B cell (primary cell): ENCODE data around the gene SOWAHC. TPM values are rescaled to one million over a fixed set of nuclear protein-coding genes. Genes with fewer than 3 reads are reported as not detected.

Source experiments
- ATAC-seq: fragments of 200-7000 bp; cut with Tn5 transposase; one replicate; pipeline ENCODE4 v1.10.0; 2021; ENCODE audit warnings: low read depth, mild to moderate bottlenecking, moderate number of reproducible peaks, moderate library complexity
- CTCF ChIA-PET: fragments of 350-600 bp; sonication (Branson Sonifier 250); formaldehyde crosslinking; loops from one replicate; lab custom pipeline; 2021; ENCODE audit warnings: antibody characterized with exemption, inconsistent platforms; lab: Charles Lee
- POLR2A ChIA-PET: fragments of 350-600 bp; sonication (Branson Sonifier 250); formaldehyde crosslinking; loops from one replicate; lab custom pipeline; 2021; ENCODE audit warnings: antibody characterized with exemption; lab: Charles Lee
- DNase-seq: peaks from one replicate; pipeline ENCODE4 v3.0.0; 2013
- H2AFZ ChIP-seq: 2 replicates; pipeline ENCODE4 v1.6.1; 2012; ENCODE audit warnings: mild to moderate bottlenecking, low read depth, low read length; ENCODE audit not compliant: insufficient read depth, poor library complexity, severe bottlenecking
- H3K27ac ChIP-seq, 2 donors: 1 replicate in 1 of 2; 2 replicates in 1 of 2; pipeline ENCODE4 v1.5.1; 2012 to 2013; ENCODE audit warnings: low read length in 2 of 2, mild to moderate bottlenecking in 2 of 2, moderate library complexity in 1 of 2
- H3K27me3 ChIP-seq, 4 experiments: fragments of 200-600 bp in 1 of 4; sonication (generic) in 1 of 4; replicated peaks in 1 of 4; 1 replicate in 2 of 4; 2 replicates in 2 of 4; pipeline versions ENCODE4 v1.6.1 to v1.7.0; 2013 to 2016; ENCODE audit warnings: low read length in 3 of 4, mild to moderate bottlenecking in 2 of 4, mixed read lengths in 1 of 4, moderate library complexity in 1 of 4; ENCODE audit not compliant: insufficient read depth in 4 of 4, control insufficient read depth in 3 of 4; ENCODE audit errors: control extremely low read depth in 1 of 4
- H3K36me3 ChIP-seq, 2 experiments: replicated peaks in 1 of 2; 1 replicate in 1 of 2; 2 replicates in 1 of 2; pipeline versions ENCODE4 v1.6.1 to v1.7.1; 2013; ENCODE audit warnings: low read length in 1 of 2; ENCODE audit not compliant: insufficient read depth in 2 of 2, control insufficient read depth in 1 of 2; ENCODE audit errors: control extremely low read depth in 1 of 2, extremely low read depth in 1 of 2
- H3K4me1 ChIP-seq, 2 donors: fragments of 200-600 bp in 1 of 2; sonication (generic) in 1 of 2; 1 replicate in 1 of 2; 2 replicates in 1 of 2; pipeline versions ENCODE4 v1.5.1 to v1.6.1; 2013 to 2017; ENCODE audit warnings: low read length in 2 of 2; ENCODE audit not compliant: control insufficient read depth in 2 of 2, insufficient read depth in 2 of 2
- H3K4me2 ChIP-seq: replicated peaks from 2 replicates; pipeline ENCODE3; 2012; ENCODE audit warnings: mild to moderate bottlenecking, low read depth, low read length; ENCODE audit not compliant: poor library complexity, severe bottlenecking
- H3K4me3 ChIP-seq, 5 experiments: fragments of 200-600 bp in 1 of 5; sonication (generic) in 1 of 5; 1 replicate in 3 of 5; 2 replicates in 2 of 5; pipeline versions ENCODE4 v1.5.1 to v1.7.0; 2011 to 2016; ENCODE audit warnings: low read length in 4 of 5, mild to moderate bottlenecking in 4 of 5, low read depth in 2 of 5, control low read depth in 1 of 5, moderate library complexity in 1 of 5; ENCODE audit not compliant: insufficient read depth in 1 of 5; ENCODE audit errors: control extremely low read depth in 1 of 5, extremely low read depth in 1 of 5
- H3K79me2 ChIP-seq: fragments of 200-600 bp; sonication (generic); one replicate; pipeline ENCODE4 v1.6.0; 2016; ENCODE audit warnings: low read length; ENCODE audit not compliant: control insufficient read depth, insufficient read depth
- H3K9ac ChIP-seq: fragments of 200-600 bp; sonication (generic); 2 replicates; pipeline ENCODE4 v1.6.1; 2017; ENCODE audit warnings: mild to moderate bottlenecking, low read length, moderate library complexity
- H3K9me3 ChIP-seq, 3 donors: one replicate each; pipeline versions ENCODE4 v1.6.1 to v1.7.1; 2013; ENCODE audit warnings: low read length in 2 of 3; ENCODE audit not compliant: control insufficient read depth in 2 of 3, insufficient read depth in 1 of 3; ENCODE audit errors: control extremely low read depth in 1 of 3
- H4K20me1 ChIP-seq: 2 replicates; pipeline ENCODE4 v1.6.0; 2012; ENCODE audit warnings: mild to moderate bottlenecking, low read length; ENCODE audit not compliant: insufficient read depth, control insufficient read depth, poor library complexity, severe bottlenecking
- H3K27ac Mint-ChIP-seq: one replicate; pipeline ENCODE4 v1.8.0; 2021; ENCODE audit warnings: mixed read lengths
- H3K27me3 Mint-ChIP-seq: one replicate; pipeline ENCODE4 v1.8.0; 2021; ENCODE audit warnings: mixed read lengths
- H3K4me1 Mint-ChIP-seq: one replicate; pipeline ENCODE4 v1.8.0; 2021; ENCODE audit warnings: mixed read lengths
- H3K4me3 Mint-ChIP-seq: one replicate; pipeline ENCODE4 v1.8.0; 2021; ENCODE audit warnings: mixed read lengths
- H3K9me3 Mint-ChIP-seq: one replicate; pipeline ENCODE4 v1.8.0; 2022; ENCODE audit warnings: mixed read lengths; ENCODE audit not compliant: insufficient read depth
- EZH2 ChIP-seq: IDR thresholded peaks from 2 replicates; pipeline ENCODE4 v1.6.1; 2012; ENCODE audit warnings: borderline replicate concordance, low read depth, mild to moderate bottlenecking, moderate library complexity, low read length; ENCODE audit not compliant: insufficient read depth, poor library complexity, severe bottlenecking
- WGBS: methylation state at CpG from one replicate; pipeline ENCODE4 v1.1.5; 2013; ENCODE audit warnings: missing lambda C conversion rate; ENCODE audit not compliant: insufficient coverage; 5-methylcytosine and 5-hydroxymethylcytosine counted together
- intact Hi-C: fragments of 100-400 bp; cut with micrococcal nuclease; formaldehyde crosslinking; loops from one replicate; pipeline ENCODE4 v1.10.0; 2022
- polyA plus RNA-seq: library from polyadenylated mRNA; depleted of rRNA; stranded (reverse); fragments of >200 nt; gene quantifications from 2 replicates; pipeline ENCODE4 v1.2.3, GENCODE V29; 2012
- total RNA-seq, 2 donors: library from RNA; stranded (reverse); fragments of 120-200 nt in 1 of 2; gene quantifications; 1 replicate in 1 of 2; 2 replicates in 1 of 2; pipeline versions ENCODE4 v1.2.3 to v1.2.4, GENCODE V29; 2013 to 2022
- TF ChIP-seq, protein P1 (sequence below): fragments of 200-600 bp; IDR thresholded peaks from one replicate; pipeline ENCODE4 v1.8.0; 2022; ENCODE audit warnings: antibody characterized with exemption, mild to moderate bottlenecking

Gene SOWAHC
- total and polyA plus RNA-seq, 2 donors (not counting 1 experiment from before 2014, with no cell fraction given), result 0.05 to 0.28 TPM

GRCh38 chr2:109591206-109591605 is 23.0 kb upstream of the SOWAHC start:
- POLR2A ChIA-PET, result no interaction called here
- no peak overlapping the region for H3K4me3 ChIP-seq
- TF ChIP-seq, protein P1, sequence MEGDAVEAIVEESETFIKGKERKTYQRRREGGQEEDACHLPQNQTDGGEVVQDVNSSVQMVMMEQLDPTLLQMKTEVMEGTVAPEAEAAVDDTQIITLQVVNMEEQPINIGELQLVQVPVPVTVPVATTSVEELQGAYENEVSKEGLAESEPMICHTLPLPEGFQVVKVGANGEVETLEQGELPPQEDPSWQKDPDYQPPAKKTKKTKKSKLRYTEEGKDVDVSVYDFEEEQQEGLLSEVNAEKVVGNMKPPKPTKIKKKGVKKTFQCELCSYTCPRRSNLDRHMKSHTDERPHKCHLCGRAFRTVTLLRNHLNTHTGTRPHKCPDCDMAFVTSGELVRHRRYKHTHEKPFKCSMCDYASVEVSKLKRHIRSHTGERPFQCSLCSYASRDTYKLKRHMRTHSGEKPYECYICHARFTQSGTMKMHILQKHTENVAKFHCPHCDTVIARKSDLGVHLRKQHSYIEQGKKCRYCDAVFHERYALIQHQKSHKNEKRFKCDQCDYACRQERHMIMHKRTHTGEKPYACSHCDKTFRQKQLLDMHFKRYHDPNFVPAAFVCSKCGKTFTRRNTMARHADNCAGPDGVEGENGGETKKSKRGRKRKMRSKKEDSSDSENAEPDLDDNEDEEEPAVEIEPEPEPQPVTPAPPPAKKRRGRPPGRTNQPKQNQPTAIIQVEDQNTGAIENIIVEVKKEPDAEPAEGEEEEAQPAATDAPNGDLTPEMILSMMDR, result no peak
- TF ChIP-seq EZH2, result no peak
- no peak overlapping the region for H3K4me3 Mint-ChIP-seq
- H3K4me2 ChIP-seq, result no peak overlapping the region
- no peaks in the 10 kb centered on the region for H3K27me3 ChIP-seq
- H3K4me1 Mint-ChIP-seq, result no peaks in the 10 kb centered on the region
- H3K9me3 ChIP-seq, result no peaks in the 10 kb centered on the region
- H3K27ac ChIP-seq, result no peak overlapping the region
- H3K36me3 ChIP-seq, result no peaks in the 10 kb centered on the region
- no peak overlapping the region for H3K27ac Mint-ChIP-seq
- no peak for ATAC-seq
- H3K9ac ChIP-seq, result no peak overlapping the region
- DNase-seq, result no peak
- H3K79me2 ChIP-seq, result no peaks in the 10 kb centered on the region
- peaks cover 9% of the 10 kb centered on the region for H3K27me3 Mint-ChIP-seq
- H4K20me1 ChIP-seq, result no peaks in the 10 kb centered on the region
- H2AFZ ChIP-seq, result no peak overlapping the region
- CTCF ChIA-PET, result no interaction called here
- H3K9me3 Mint-ChIP-seq, result no peaks in the 10 kb centered on the region
- H3K4me1 ChIP-seq, result no peaks in the 10 kb centered on the region
- intact Hi-C loops, result no loop called here

- Mint-ChIP-seq H3K4me3 (no peak overlapping the region), H3K27me3 (peaks cover 9% of the 10 kb centered on the region), H3K9me3 (no peaks in the 10 kb centered on the region), H3K27ac (no peak overlapping the region), H3K4me1 (no peaks in the 10 kb centered on the region)
- Histone ChIP-seq H3K9me3 (no peaks in the 10 kb centered on the region), H3K4me3 (no peak overlapping the region), H3K9ac (no peak overlapping the region), H3K36me3 (no peaks in the 10 kb centered on the region), H2AFZ (no peak overlapping the region), H4K20me1 (no peaks in the 10 kb centered on the region), H3K4me2 (no peak overlapping the region), H3K4me1 (no peaks in the 10 kb centered on the region), H3K27ac (no peak overlapping the region), H3K27me3 (no peaks in the 10 kb centered on the region), H3K79me2 (no peaks in the 10 kb centered on the region)
- CTCF ChIA-PET, result no interaction called here
- TF ChIP-seq EZH2, result no peak
- TF ChIP-seq, protein P1, result no peak
- DNase-seq, result no peak
- POLR2A ChIA-PET, result no interaction called here
- intact Hi-C loops, result no loop called here
- ATAC-seq, result no peak
- WGBS, result no CpG with 5 or more reads among the region's 3 CpGs
Observed at GRCh38 chr2:109592905-109593304, 21.3 kb upstream of the SOWAHC start.
